Activated CD8-positive, alpha-beta memory T cell treated with anti-CD3 and anti-CD28 coated beads, Interleukin-2, amount 10 ng/mL, durations not matched to agents 7 days and 5 days (primary cell): ENCODE data around the gene FOXO1. TPM values are rescaled to one million over a fixed set of nuclear protein-coding genes. Genes with fewer than 3 reads are reported as not detected.
A peak's percentile ranks its signal among the peaks of the same experiment; 100 is the strongest.

ENCODE experiments used
- ATAC-seq: fragments of 150-1000 bp; cut with Tn5 transposase; one replicate; pipeline ENCODE4 v1.10.0; 2021; ENCODE audit warnings: moderate library complexity
- CTCF ChIA-PET: fragments of 350-600 bp; sonication (Branson Sonifier 250); formaldehyde crosslinking; loops from one replicate; lab custom pipeline; 2021; ENCODE audit warnings: antibody characterized with exemption; lab: Charles Lee
- DNase-seq: peaks from one replicate; pipeline ENCODE4 v3.0.0-alpha.2; 2020
- H3K27ac Mint-ChIP-seq: one replicate; pipeline ENCODE4 v1.8.0; 2021; ENCODE audit warnings: mild to moderate bottlenecking, mixed read lengths
- H3K27me3 Mint-ChIP-seq: one replicate; pipeline ENCODE4 v1.8.0; 2021; ENCODE audit warnings: mixed read lengths
- H3K36me3 Mint-ChIP-seq: one replicate; pipeline ENCODE4 v1.8.0; 2021; ENCODE audit warnings: mild to moderate bottlenecking, mixed read lengths
- H3K4me1 Mint-ChIP-seq: one replicate; pipeline ENCODE4 v1.8.0; 2021; ENCODE audit warnings: mixed read lengths
- H3K4me3 Mint-ChIP-seq: one replicate; pipeline ENCODE4 v1.8.0; 2021; ENCODE audit warnings: mild to moderate bottlenecking, moderate library complexity, mixed read lengths
- H3K9me3 Mint-ChIP-seq: one replicate; pipeline ENCODE4 v1.8.0; 2022; ENCODE audit warnings: low read depth, mixed read lengths
- total RNA-seq, 2 experiments: library from RNA; stranded (reverse); gene quantifications; one replicate each; pipeline ENCODE4 v1.2.3, GENCODE V29; 2021

The FOXO1 gene
- total RNA-seq, 2 experiments from 2014 or later: 20.2 to 27.1 TPM

- peak overlapping the region; percentile 98 for H3K27ac Mint-ChIP-seq
- H3K4me3 Mint-ChIP-seq: peak overlapping the region; percentile 91
- peaks cover 3% of the 10 kb centered on the region for H3K9me3 Mint-ChIP-seq
- CTCF ChIA-PET: interaction anchor here (1.3 to 1.7 kb wide), 3 partner anchors 50 to 177 kb away, joined by 3 read pairs; no protein-coding TSS in a partner anchor
- no peak for ATAC-seq
- H3K4me1 Mint-ChIP-seq: peaks cover 48% of the 10 kb centered on the region
- DNase-seq: peak; percentile 53
- H3K27me3 Mint-ChIP-seq: no peaks in the 10 kb centered on the region
- peaks cover 18% of the 10 kb centered on the region for H3K36me3 Mint-ChIP-seq
Measured at GRCh38 chr13:40662866-40663265, 3.6 kb downstream of the FOXO1 start.

DNA sequence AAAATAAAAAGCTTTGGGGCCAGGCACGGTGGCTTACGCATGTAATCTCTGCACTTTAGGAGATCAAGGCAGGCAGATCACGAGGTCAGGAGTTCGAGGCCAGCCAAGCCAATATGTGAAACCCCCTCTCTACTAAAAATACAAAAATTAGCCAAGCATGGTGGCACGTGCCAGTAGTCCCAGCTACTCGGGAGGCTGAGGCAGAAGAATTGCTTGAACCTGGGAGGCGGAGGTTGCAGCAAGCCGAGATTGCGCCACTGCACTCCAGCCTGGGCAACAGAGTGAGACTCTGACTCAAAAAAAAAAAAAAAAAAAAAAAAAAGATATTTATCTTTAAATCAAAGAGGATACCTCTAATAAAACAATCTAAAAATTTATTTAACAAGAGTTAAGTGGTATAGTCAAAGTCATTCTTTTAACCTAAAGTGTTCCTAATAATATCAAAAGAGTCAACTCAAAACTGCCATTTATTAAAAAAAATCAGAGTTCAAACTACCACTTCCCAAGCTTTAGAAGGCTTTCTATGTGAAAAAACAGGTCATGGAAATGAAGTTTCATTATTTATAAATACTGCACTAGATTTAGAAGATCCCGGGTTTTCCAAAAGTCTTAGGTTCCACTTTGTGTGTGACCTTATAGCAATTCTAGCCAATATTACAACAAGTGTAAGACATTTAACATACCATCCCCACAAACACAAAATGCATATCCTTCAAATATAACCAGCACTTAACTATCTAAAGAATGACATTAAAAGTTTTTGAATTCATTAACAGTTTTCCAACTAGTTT lies 4.4 kb downstream of the FOXO1 start:
- peak overlapping the region; percentile 91 for H3K4me3 Mint-ChIP-seq
- peak overlapping the region; percentile 98 for H3K27ac Mint-ChIP-seq
- peaks cover 3% of the 10 kb centered on the region for H3K9me3 Mint-ChIP-seq
- H3K4me1 Mint-ChIP-seq: peaks cover 48% of the 10 kb centered on the region
- DNase-seq: no peak
- no peaks in the 10 kb centered on the region for H3K27me3 Mint-ChIP-seq
- no peak for ATAC-seq
- H3K36me3 Mint-ChIP-seq: peaks cover 23% of the 10 kb centered on the region
- CTCF ChIA-PET: interaction anchor here (1.3 to 1.7 kb wide), 3 partner anchors 49 to 176 kb away, joined by 3 read pairs; no protein-coding TSS in a partner anchor

DNA sequence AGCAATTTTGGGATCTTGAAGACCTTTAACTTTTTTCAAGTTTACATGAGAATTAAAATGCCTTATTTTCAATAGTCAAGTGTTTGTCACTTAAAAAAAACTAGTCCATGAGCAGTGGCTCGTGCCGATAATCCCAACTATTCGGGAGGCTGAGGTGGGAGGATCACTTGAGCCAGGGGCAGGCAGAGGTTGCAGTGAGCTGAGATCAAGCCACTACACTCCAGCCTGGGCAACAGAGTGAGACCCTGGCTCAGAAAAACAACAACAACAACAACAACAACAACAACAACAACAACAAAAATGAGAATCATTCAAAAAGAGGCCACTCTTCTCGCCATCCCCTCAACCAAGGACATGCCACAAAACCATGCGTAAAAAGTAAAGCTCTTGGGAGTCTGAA lies 5.7 kb downstream of the FOXO1 start:
- Mint-ChIP-seq H3K27me3 (no peaks in the 10 kb centered on the region), H3K4me1 (peaks cover 55% of the 10 kb centered on the region), H3K36me3 (peaks cover 23% of the 10 kb centered on the region), H3K27ac (no peak overlapping the region), H3K4me3 (no peak overlapping the region), H3K9me3 (peaks cover 3% of the 10 kb centered on the region)
- DNase-seq (no peak), ATAC-seq (no peak)
- CTCF ChIA-PET: interaction anchor here (0.7 kb wide), 1 partner anchor 149 kb away, joined by 3 read pairs; no protein-coding TSS in a partner anchor

DNA sequence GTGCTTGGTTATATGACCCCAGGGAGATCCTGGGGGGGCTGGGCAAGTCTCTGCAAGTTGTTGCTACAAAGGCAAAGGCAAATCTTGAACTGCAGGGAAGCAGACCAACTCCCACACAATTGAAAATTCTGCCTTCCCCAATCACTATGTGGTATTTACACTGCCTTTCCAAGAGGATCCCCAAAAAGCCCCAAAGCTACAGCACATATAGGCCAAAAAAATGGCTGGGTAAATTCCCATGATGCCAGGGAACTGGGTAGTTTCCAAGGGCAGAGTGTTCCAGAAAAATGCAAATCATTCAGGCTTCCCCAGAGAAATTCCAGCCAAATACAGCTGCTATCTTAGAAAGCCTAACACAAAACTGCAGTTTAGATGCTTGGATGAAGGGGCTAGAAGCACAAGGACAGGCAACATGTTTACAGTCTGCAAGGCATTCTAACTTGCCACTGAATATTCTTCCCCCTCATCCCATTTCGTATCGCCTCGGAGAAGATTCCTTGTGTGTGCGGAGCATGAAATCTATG lies 6.2 kb downstream of the FOXO1 start:
- no peak overlapping the region for H3K4me3 Mint-ChIP-seq
- no peak overlapping the region for H3K27ac Mint-ChIP-seq
- peaks cover 3% of the 10 kb centered on the region for H3K9me3 Mint-ChIP-seq
- H3K27me3 Mint-ChIP-seq: no peaks in the 10 kb centered on the region
- peaks cover 24% of the 10 kb centered on the region for H3K36me3 Mint-ChIP-seq
- CTCF ChIA-PET: no interaction called here
- DNase-seq: no peak
- H3K4me1 Mint-ChIP-seq: peaks cover 57% of the 10 kb centered on the region
- no peak for ATAC-seq

DNA sequence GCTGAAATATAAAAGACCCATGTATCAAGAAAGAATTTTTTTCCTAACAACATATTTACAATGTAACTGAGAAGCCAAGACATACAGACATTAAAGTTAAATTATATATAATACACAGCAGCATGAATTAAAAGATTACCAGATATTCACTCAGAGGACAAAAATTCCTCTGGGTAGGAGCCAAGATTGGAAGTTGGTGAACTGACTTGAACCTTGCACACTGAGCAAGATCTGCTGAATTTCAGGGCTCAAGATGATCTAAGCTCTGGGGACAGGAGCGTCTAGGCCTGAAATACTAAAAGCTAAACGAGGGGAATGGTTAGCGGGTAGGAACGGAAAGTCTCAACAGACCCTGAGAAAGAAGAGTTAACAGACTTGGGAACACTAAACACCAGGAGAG lies 8.5 kb downstream of the FOXO1 start:
- no peak overlapping the region for H3K27ac Mint-ChIP-seq
- H3K4me1 Mint-ChIP-seq: peaks cover 70% of the 10 kb centered on the region
- peaks cover 3% of the 10 kb centered on the region for H3K9me3 Mint-ChIP-seq
- DNase-seq: no peak
- ATAC-seq: no peak
- CTCF ChIA-PET: no interaction called here
- peaks cover 22% of the 10 kb centered on the region for H3K36me3 Mint-ChIP-seq
- H3K4me3 Mint-ChIP-seq: no peak overlapping the region
- H3K27me3 Mint-ChIP-seq: no peaks in the 10 kb centered on the region

DNA sequence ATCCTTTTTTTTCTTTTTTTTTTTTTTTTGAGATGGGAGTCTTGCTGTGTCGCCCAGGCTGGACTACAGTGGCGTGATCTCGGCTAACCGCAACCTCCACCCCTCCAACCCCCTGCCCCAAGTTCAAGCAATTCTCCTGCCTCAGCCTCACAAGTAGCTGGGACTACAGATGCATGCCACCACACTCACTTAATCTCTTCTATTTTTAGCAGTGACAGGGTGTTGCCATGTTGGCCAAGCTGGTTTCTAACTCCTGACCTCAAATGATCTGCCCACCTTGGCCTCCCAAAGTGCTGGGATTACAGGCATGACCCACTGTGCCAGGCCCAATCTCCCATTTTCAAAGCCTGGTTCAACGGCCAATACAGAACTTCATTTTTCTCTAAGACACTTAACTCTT lies 9.1 kb downstream of the FOXO1 start:
- CTCF ChIA-PET: no interaction called here
- no peaks in the 10 kb centered on the region for H3K27me3 Mint-ChIP-seq
- H3K27ac Mint-ChIP-seq: no peak overlapping the region

GRCh38 chr13:40656358-40656757 lies 10.1 kb downstream of the FOXO1 start:
- Mint-ChIP-seq H3K27ac (no peak overlapping the region), H3K4me1 (peaks cover 71% of the 10 kb centered on the region), H3K9me3 (peaks cover 3% of the 10 kb centered on the region), H3K4me3 (no peak overlapping the region), H3K36me3 (peaks cover 28% of the 10 kb centered on the region), H3K27me3 (no peaks in the 10 kb centered on the region)
- CTCF ChIA-PET: interaction anchor here (1.6 kb wide), 1 partner anchor 26 kb away, joined by 3 read pairs; no protein-coding TSS in a partner anchor
- DNase-seq: no peak
- no peak for ATAC-seq

More for the DNA sequence above, 9.1 kb downstream of the FOXO1 start:
- peaks cover 3% of the 10 kb centered on the region for H3K9me3 Mint-ChIP-seq
- DNase-seq (no peak), ATAC-seq (no peak)
- no peak overlapping the region for H3K4me3 Mint-ChIP-seq
- peaks cover 23% of the 10 kb centered on the region for H3K36me3 Mint-ChIP-seq
- peaks cover 71% of the 10 kb centered on the region for H3K4me1 Mint-ChIP-seq

DNA sequence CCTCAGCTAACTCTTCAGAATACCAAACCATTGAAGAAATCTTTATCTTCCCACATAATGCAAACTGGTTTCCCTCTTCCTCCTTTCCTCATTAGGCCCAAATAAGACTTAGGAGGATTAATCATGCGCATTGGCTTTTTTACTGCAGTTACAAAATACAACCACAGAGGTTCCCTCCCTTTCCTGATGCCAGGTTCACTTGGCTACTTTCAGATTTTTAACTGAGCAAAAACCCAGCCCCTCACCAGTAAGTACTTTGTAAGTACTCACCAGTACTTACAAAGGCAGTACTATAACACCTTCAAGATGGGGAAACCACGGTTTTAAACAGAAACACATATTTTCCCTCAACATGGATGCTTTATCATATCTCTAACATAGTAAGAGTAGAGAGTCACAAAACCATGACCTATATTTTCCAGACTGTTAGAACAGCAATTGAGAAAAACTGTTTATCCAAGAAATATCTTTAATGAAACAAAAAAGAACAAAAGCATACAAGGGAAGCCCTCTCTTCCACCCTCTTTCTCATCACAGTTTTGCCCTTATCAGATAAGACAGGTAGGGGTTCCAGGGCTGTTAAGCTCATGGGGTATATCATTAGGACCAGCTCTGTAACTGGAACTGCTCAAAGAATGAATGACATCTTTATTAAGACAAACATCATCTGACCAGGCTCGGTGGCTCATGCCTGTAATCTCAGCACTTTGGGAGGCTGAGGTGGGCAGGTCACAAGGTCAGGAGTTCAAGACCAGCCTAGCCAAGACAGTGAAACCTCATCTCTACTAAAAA lies 12.7 kb downstream of the FOXO1 start:
- peak overlapping the region; percentile 56 for H3K4me3 Mint-ChIP-seq
- peaks cover 28% of the 10 kb centered on the region for H3K36me3 Mint-ChIP-seq
- H3K27me3 Mint-ChIP-seq: no peaks in the 10 kb centered on the region
- peaks cover 3% of the 10 kb centered on the region for H3K9me3 Mint-ChIP-seq
- ATAC-seq: peak; percentile 77
- CTCF ChIA-PET: interaction anchor here (0.7 kb wide), 1 partner anchor 340 kb away, joined by 3 read pairs; no protein-coding TSS in a partner anchor
- DNase-seq: no peak
- peak overlapping the region; percentile 84 for H3K27ac Mint-ChIP-seq
- peaks cover 76% of the 10 kb centered on the region for H3K4me1 Mint-ChIP-seq

DNA sequence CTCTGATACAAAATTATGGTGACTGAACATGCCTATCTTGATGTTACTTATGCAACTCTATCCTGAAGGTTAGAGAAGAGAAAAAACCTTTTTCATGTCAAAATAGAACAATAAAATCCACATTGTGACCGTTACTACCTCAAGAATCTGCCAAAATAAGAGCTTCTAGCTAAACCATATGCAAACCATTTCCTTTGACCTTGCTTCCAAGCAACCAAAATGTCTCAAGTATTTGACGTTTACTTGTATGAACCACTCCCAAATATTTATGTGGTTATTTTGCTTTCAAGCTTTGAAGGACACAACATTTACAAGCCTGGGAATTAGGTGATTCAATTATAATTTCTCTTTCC lies 13.9 kb downstream of the FOXO1 start:
- Mint-ChIP-seq H3K4me1 (peaks cover 77% of the 10 kb centered on the region), H3K36me3 (peaks cover 20% of the 10 kb centered on the region)

DNA sequence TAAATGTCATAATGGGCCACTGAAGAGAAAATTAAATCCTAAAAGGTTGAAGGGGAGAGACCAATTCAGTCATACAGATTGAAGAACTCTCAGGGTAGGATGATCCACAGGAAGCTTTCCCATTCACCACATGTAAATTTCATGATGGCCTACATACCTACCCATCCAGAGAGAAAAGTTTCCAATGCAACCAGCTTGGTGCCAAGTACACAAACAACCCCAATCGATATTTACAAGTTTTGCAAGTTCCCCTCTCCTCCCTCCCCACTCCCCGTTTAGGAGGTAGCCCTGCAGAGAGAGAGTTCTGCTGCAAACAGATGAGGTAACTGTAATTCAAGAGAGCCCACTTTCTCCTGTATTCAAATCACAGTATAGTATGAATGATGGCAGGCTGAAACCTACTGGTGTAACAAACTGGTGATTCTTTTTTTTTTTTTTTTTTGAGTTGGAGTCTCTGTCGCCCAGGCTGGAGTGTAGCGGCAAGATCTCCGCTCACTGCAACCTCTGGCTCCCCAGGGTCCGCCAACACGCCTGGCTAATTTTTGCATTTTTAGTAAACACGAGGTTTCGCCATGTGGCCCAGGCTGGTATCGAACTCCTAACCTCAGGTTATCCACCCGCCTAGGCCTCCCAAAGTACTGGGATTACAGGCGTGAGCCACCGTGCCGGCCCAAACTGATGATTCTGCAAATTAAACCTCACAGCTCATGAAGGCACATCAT lies 14.4 kb downstream of the FOXO1 start:
- CTCF ChIA-PET: no interaction called here
- Mint-ChIP-seq H3K4me3 (peak overlapping the region; percentile 56), H3K27ac (no peak overlapping the region), H3K9me3 (no peaks in the 10 kb centered on the region), H3K4me1 (peaks cover 79% of the 10 kb centered on the region), H3K36me3 (peaks cover 17% of the 10 kb centered on the region), H3K27me3 (no peaks in the 10 kb centered on the region)
- DNase-seq (no peak), ATAC-seq (no peak)

More for the DNA sequence above, 13.9 kb downstream of the FOXO1 start:
- Mint-ChIP-seq H3K27me3 (no peaks in the 10 kb centered on the region), H3K4me3 (peak overlapping the region; percentile 56), H3K27ac (no peak overlapping the region), H3K9me3 (no peaks in the 10 kb centered on the region)
- no peak for ATAC-seq
- CTCF ChIA-PET: no interaction called here
- DNase-seq: no peak

DNA sequence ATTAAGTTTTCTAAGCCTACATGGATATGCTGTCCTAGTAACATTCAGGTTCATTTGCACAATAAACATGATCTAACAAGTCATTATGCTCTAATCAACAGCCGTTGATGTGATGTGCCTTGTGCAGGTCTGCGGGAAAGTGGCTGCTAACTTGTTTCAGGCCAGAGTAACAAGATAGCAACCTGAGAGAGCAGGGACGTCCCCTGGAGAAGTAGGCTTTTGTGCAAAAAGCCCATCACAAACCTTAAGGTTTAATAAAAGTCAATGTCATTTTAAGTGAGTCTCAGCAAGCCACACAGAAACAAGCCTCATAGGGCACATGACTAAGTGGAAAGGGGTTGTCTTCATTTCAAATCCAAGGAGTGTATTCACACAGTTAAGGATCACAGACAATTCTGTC lies 17.6 kb downstream of the FOXO1 start:
- Mint-ChIP-seq H3K4me3 (no peak overlapping the region), H3K4me1 (peaks cover 89% of the 10 kb centered on the region), H3K27ac (no peak overlapping the region), H3K36me3 (peaks cover 22% of the 10 kb centered on the region), H3K27me3 (no peaks in the 10 kb centered on the region), H3K9me3 (no peaks in the 10 kb centered on the region)
- ATAC-seq (no peak), DNase-seq (no peak)
- CTCF ChIA-PET: no interaction called here

DNA sequence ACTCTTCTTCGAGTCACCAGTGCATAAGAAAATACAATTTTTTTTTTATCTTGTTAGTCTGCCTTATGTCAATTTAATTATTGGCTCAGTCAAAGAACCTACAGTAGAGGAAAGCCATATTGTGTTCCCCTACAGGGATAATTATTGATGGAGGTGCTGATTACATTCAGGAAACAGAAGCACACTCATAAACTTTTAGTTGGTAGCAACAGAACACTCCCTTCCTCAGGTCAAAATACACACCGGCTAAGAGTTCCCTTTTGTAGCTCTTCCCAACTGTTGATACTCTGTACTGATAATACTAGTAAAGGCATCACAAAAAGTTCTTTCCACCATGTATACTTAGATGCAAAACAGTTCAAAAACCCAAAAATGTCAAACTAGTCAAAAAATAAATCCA lies 18.4 kb downstream of the FOXO1 start:
- no peak overlapping the region for H3K27ac Mint-ChIP-seq
- no peak for ATAC-seq
- no peak overlapping the region for H3K4me3 Mint-ChIP-seq
- peaks cover 84% of the 10 kb centered on the region for H3K4me1 Mint-ChIP-seq
- H3K27me3 Mint-ChIP-seq: no peaks in the 10 kb centered on the region
- peaks cover 22% of the 10 kb centered on the region for H3K36me3 Mint-ChIP-seq
- CTCF ChIA-PET: no interaction called here
- H3K9me3 Mint-ChIP-seq: no peaks in the 10 kb centered on the region
- no peak for DNase-seq
